Karpas-422 (cell line): ENCODE measurements around the gene SVOP. TPM values are rescaled to one million over a fixed set of nuclear protein-coding genes. Genes with fewer than 3 reads are reported as not detected.
"Not testable (repeated sequence)": the region's sequence is repeated elsewhere in the genome, so short reads cannot be mapped to it uniquely, and the experiment has no call there.

ENCODE experiments used
- DNase-seq: peaks from one replicate; pipeline ENCODE4 v3.0.0-alpha.2; 2015
- H2AFZ ChIP-seq: fragments of 200-600 bp; sonication (generic); 2 replicates; pipeline ENCODE4 v1.6.1; 2014; ENCODE audit warnings: antibody characterized with exemption, low read length, mixed read lengths
- H3K27ac ChIP-seq: fragments of 200-600 bp; sonication (generic); 2 replicates; pipeline ENCODE4 v1.5.1; 2014; ENCODE audit warnings: mild to moderate bottlenecking, low read length, moderate library complexity
- H3K27me3 ChIP-seq: fragments of 200-600 bp; sonication (generic); 2 replicates; pipeline ENCODE4 v1.6.1; 2014; ENCODE audit warnings: low read length, mixed read lengths
- H3K36me3 ChIP-seq: fragments of 200-600 bp; sonication (generic); 2 replicates; pipeline ENCODE4 v1.6.1; 2014; ENCODE audit warnings: low read length, mixed read lengths; ENCODE audit not compliant: insufficient read depth
- H3K4me1 ChIP-seq: fragments of 200-600 bp; sonication (generic); 2 replicates; pipeline ENCODE4 v1.6.1; 2014; ENCODE audit warnings: mild to moderate bottlenecking, low read length, mixed read lengths
- H3K4me2 ChIP-seq: fragments of 200-600 bp; sonication (generic); 2 replicates; pipeline ENCODE4 v1.6.1; 2014; ENCODE audit warnings: low read length, low read depth, mild to moderate bottlenecking; ENCODE audit not compliant: poor library complexity, severe bottlenecking
- H3K4me3 ChIP-seq: fragments of 200-600 bp; sonication (generic); 2 replicates; pipeline ENCODE4 v1.5.1; 2014; ENCODE audit warnings: mild to moderate bottlenecking, antibody characterized with exemption, low read length, mixed read lengths
- H3K79me2 ChIP-seq: fragments of 200-600 bp; sonication (generic); 2 replicates; pipeline ENCODE4 v1.6.1; 2014; ENCODE audit warnings: mild to moderate bottlenecking, low read length, mixed read lengths
- H3K9ac ChIP-seq: fragments of 200-600 bp; sonication (generic); 2 replicates; pipeline ENCODE4 v1.6.0; 2014; ENCODE audit warnings: low read length
- H3K9me2 ChIP-seq: fragments of 200-600 bp; sonication (generic), shearing (Covaris generic); replicated peaks from 2 replicates; pipeline ENCODE4 v1.6.0; 2014; ENCODE audit warnings: mild to moderate bottlenecking, low read length, moderate library complexity; ENCODE audit not compliant: insufficient read depth
- H3K9me3 ChIP-seq: fragments of 300-700, 200-600 bp; sonication (generic); 2 replicates; pipeline ENCODE4 v1.6.1; 2014; ENCODE audit warnings: low read length, mixed read lengths
- H4K20me1 ChIP-seq: fragments of 200-600 bp; sonication (generic); 2 replicates; pipeline ENCODE4 v1.6.1; 2014; ENCODE audit warnings: mild to moderate bottlenecking, antibody characterized with exemption, low read length, low read depth; ENCODE audit not compliant: insufficient read depth
- total RNA-seq: library from RNA; depleted of rRNA; stranded (reverse); fragments of >200 nt; shearing (Covaris generic); gene quantifications from 2 replicates; pipeline ENCODE4 v1.2.3, GENCODE V29; 2014; ENCODE audit warnings: low replicate concordance

SVOP gene
- total RNA-seq, 1 experiment from 2014 or later = not detected

DNA sequence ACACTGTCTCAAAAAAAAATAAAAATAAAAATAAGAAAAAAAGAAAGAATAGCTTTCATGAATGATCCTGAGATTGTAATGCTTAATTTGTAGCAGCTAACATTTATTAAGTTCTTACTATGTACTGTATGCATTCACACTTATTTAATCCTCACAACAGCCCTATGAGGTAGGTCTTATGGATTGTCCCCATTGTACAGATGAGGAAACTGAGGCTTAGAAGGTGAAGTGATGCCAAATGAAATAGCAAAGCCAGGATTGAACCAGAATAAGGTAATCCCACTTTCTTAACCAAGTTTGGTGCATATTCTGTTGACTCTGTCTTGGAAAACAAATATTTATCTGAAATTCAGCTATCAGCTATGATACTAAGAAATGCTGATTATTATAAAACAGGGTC is 33.7 kb upstream of the SVOP start:
- Histone ChIP-seq H4K20me1 (no peaks in the 10 kb centered on the region), H3K27ac (no peak overlapping the region), H3K36me3 (no peaks in the 10 kb centered on the region), H3K79me2 (peaks cover 23% of the 10 kb centered on the region), H3K9me3 (no peaks in the 10 kb centered on the region), H3K4me3 (no peak overlapping the region), H3K9ac (no peak overlapping the region), H3K9me2 (no peaks in the 10 kb centered on the region), H3K27me3 (no peaks in the 10 kb centered on the region), H3K4me2 (peak overlapping the region; percentile 94), H3K4me1 (peaks cover 14% of the 10 kb centered on the region), H2AFZ (no peak overlapping the region)
- no peak for DNase-seq

GRCh38 chr12:109054124-109054513 is 33.3 kb upstream of the SVOP start:
- peak overlapping the region; percentile 85 for H3K9ac ChIP-seq
- H3K27ac ChIP-seq = peak overlapping the region; percentile 47; the same call in 1 of the 2 replicates
- peak overlapping the region; percentile 94 for H3K4me2 ChIP-seq
- H3K4me3 ChIP-seq = peak overlapping the region; percentile 76
- H3K9me2 ChIP-seq, DNase-seq, H3K27me3 ChIP-seq, H4K20me1 ChIP-seq, H3K36me3 ChIP-seq, H2AFZ ChIP-seq, H3K9me3 ChIP-seq: not testable (repeated sequence)
- H3K4me1 ChIP-seq = peaks cover 14% of the 10 kb centered on the region
- H3K79me2 ChIP-seq = peaks cover 23% of the 10 kb centered on the region

DNA sequence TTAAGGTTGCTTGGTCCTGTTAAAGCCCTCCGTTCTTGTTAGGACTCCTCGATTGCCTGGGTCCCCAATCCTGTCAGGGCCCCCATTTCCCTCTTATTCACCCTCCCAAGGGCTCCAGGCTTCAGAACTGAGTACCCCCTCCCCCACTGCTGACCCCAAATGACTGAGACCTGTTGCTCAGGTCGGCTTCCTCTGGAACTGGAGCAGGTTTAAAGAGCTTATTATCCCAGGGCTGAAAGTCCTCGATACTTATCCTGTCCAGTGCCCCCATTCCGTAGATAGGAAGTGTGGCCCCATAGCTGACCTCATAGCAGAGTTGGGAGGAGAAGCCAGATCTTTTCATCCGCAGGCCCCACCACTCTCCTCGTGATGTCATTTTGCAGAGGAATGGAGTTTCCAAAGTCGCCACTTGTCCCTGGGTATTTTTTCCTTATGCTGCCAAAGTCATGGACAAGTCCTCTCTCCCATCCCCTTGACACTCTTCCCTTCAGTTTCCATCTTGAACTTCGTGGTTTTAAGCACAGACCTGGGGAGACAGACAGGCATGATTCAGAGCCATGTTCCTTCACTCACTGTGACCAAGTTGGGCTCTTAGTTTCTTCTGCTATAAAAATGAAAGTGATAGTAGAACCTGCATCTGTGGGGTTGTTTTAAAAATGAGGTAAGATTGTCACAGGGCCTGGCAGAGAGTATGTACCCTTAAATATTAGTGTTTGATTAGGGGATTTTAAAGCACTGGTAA is 32.7 kb upstream of the SVOP start:
- peaks cover 14% of the 10 kb centered on the region for H3K4me1 ChIP-seq
- no peaks in the 10 kb centered on the region for H3K9me3 ChIP-seq
- H2AFZ ChIP-seq = peak overlapping the region; percentile 84
- peak overlapping the region; percentile 85 for H3K9ac ChIP-seq
- H3K4me2 ChIP-seq = peak overlapping the region; percentile 94
- peak overlapping the region; percentile 47 for H3K27ac ChIP-seq
- H3K79me2 ChIP-seq = peaks cover 23% of the 10 kb centered on the region
- H3K4me3 ChIP-seq = peak overlapping the region; percentile 76
- H3K36me3 ChIP-seq = no peaks in the 10 kb centered on the region
- H3K27me3 ChIP-seq = no peaks in the 10 kb centered on the region
- DNase-seq = peak; percentile 48
- H3K9me2 ChIP-seq = no peaks in the 10 kb centered on the region
- no peaks in the 10 kb centered on the region for H4K20me1 ChIP-seq

DNA sequence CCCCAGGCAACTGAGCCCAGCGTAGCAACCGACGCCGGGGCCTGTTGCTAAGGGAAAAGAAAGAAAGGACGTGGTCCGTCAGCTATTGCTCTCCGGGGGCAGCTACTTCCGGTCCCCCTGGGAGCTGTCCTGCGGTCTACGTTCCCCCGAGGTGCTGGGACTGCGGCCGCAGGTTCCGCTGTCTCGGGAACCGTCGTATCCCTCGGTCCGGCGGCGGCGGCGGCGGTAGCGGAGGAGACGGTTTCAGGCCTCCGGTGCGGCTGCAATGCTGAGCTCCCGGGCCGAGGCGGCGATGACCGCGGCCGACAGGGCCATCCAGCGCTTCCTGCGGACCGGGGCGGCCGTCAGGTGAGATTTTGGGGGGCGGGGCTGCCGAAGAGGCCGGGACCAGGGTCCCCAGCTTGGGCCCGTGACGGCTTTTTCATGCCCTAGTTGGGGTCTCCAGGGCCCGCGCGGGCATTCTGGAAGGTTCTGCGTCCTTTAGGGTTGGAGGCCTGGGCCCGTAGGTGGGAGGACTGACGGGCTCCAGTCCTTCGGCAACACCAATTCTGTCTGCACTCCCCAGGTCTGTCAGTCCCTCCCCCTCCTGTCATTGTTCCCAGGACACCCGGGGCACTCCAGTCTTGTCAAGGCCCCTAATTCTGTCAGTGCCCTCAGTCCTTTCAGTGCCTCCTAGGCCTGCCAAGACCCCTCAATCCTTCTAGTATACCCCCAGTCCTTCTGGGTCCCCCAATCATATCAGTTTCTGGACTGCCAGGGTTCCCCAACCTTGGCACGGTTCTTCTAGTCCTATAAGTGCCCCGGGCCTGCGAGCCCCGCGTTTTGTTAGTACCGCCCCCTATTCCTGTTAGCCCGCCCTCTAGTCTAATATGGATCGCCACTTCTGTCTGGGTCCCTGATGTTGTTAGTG is 31.8 kb upstream of the SVOP start, which contains the start of gene USP30:
Gene USP30 (plus strand): TSS at position 163 of the 910 bp plus-strand sequence. CDS start 103 bp downstream, at position 266.
- Histone ChIP-seq H3K36me3 (no peaks in the 10 kb centered on the region), H3K4me3 (peak within 1 kb of the TSS; percentile 76), H3K9me3 (no peaks in the 10 kb centered on the region), H3K27me3 (no peaks in the 10 kb centered on the region), H3K9me2 (no peaks in the 10 kb centered on the region), H3K27ac (peak within 1 kb of the TSS; percentile 47), H3K4me2 (peak within 1 kb of the TSS; percentile 94), H4K20me1 (no peaks in the 10 kb centered on the region), H3K4me1 (peaks cover 14% of the 10 kb centered on the region), H3K79me2 (peaks cover 23% of the 10 kb centered on the region), H3K9ac (peak within 1 kb of the TSS; percentile 85), H2AFZ (peak within 1 kb of the TSS; percentile 94)
- DNase-seq = peak; percentile 96

GRCh38 chr12:109052097-109052413 is 31.2 kb upstream of the SVOP start:
- H2AFZ ChIP-seq = peak overlapping the region; percentile 94
- H3K9ac ChIP-seq = peak overlapping the region; percentile 85
- H3K79me2 ChIP-seq = peaks cover 23% of the 10 kb centered on the region
- no peaks in the 10 kb centered on the region for H3K36me3 ChIP-seq
- peak overlapping the region; percentile 94 for H3K4me2 ChIP-seq
- DNase-seq = no peak
- peak overlapping the region; percentile 76 for H3K4me3 ChIP-seq
- H3K27me3 ChIP-seq = no peaks in the 10 kb centered on the region
- H3K9me3 ChIP-seq = no peaks in the 10 kb centered on the region
- no peaks in the 10 kb centered on the region for H3K9me2 ChIP-seq
- no peak overlapping the region for H3K27ac ChIP-seq
- no peaks in the 10 kb centered on the region for H4K20me1 ChIP-seq
- peaks cover 14% of the 10 kb centered on the region for H3K4me1 ChIP-seq

- not testable (repeated sequence) for H2AFZ ChIP-seq, H3K27ac ChIP-seq, H3K9me3 ChIP-seq, H4K20me1 ChIP-seq, H3K4me2 ChIP-seq, DNase-seq, H3K9ac ChIP-seq, H3K36me3 ChIP-seq, H3K27me3 ChIP-seq, H3K4me3 ChIP-seq, H3K9me2 ChIP-seq
- Histone ChIP-seq H3K4me1 (peaks cover 14% of the 10 kb centered on the region), H3K79me2 (peaks cover 15% of the 10 kb centered on the region)
Observed at GRCh38 chr12:109049794-109050193, 28.9 kb upstream of the SVOP start.

DNA sequence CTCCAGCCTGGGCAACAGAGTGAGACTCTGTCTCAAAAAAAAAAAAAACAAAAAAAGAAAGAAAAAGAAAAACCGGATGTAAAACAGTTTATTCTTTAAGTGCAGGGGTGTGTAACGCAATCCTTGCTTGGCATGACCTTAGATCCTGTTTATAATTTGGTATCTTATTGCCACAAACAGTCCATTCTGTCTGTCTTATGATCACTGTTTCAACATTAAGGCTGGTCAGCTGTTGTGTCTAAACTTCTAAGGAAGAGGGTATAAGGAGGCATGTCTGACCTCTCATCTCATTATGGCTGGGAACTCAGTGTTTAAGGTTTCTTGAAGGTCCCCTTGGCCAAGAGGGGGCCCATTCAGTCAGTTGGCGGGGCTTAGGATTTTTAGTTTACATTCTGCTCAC is 27.8 kb upstream of the SVOP start:
- not testable (repeated sequence) for H3K27ac ChIP-seq, DNase-seq, H4K20me1 ChIP-seq, H3K9ac ChIP-seq, H3K79me2 ChIP-seq, H3K27me3 ChIP-seq, H3K36me3 ChIP-seq, H3K4me2 ChIP-seq, H2AFZ ChIP-seq, H3K9me3 ChIP-seq, H3K4me3 ChIP-seq, H3K9me2 ChIP-seq
- H3K4me1 ChIP-seq = peaks cover 10% of the 10 kb centered on the region

- Histone ChIP-seq H3K9me2 (no peaks in the 10 kb centered on the region), H3K4me2 (no peak overlapping the region), H4K20me1 (no peaks in the 10 kb centered on the region), H3K36me3 (no peaks in the 10 kb centered on the region), H3K27me3 (peaks cover 6% of the 10 kb centered on the region; the same call in 1 of the 2 replicates), H2AFZ (no peak overlapping the region), H3K27ac (no peak overlapping the region), H3K9ac (no peak overlapping the region), H3K4me1 (peaks cover 5% of the 10 kb centered on the region), H3K9me3 (no peaks in the 10 kb centered on the region), H3K79me2 (no peaks in the 10 kb centered on the region), H3K4me3 (no peak overlapping the region)
- DNase-seq = no peak
Observed at GRCh38 chr12:109047081-109047805, 26.4 kb upstream of the SVOP start.
